Mesenchymal stem cell (in vitro differentiated cells and primary cell): ENCODE measurements around the gene FOXN3.

Source experiments
- DNase-seq: peaks from one replicate; pipeline ENCODE4 v3.0.0-alpha.2; 2013
- H2AFZ ChIP-seq: one replicate; pipeline ENCODE4 v1.6.1; 2013; ENCODE audit warnings: low read depth, mild to moderate bottlenecking, control low read depth, inconsistent platforms, low read length, moderate library complexity
- H2AK5ac ChIP-seq: 2 replicates; pipeline ENCODE4 v1.6.1; 2013; ENCODE audit warnings: low read length, moderate library complexity, mild to moderate bottlenecking, inconsistent platforms; ENCODE audit not compliant: severe bottlenecking
- H2BK120ac ChIP-seq: one replicate; pipeline ENCODE4 v1.6.1; 2013; ENCODE audit warnings: low read depth, mild to moderate bottlenecking, inconsistent platforms, low read length, moderate library complexity
- H2BK12ac ChIP-seq, 2 experiments: one replicate each; pipeline ENCODE4 v1.6.1; 2013; ENCODE audit warnings: inconsistent platforms in 2 of 2, low read length in 2 of 2, mild to moderate bottlenecking in 2 of 2, moderate library complexity in 2 of 2, control low read depth in 1 of 2
- H2BK15ac ChIP-seq: one replicate; pipeline ENCODE4 v1.6.1; 2013; ENCODE audit warnings: mild to moderate bottlenecking, low read depth, inconsistent platforms; ENCODE audit not compliant: poor library complexity, severe bottlenecking
- H2BK5ac ChIP-seq: 2 replicates; pipeline ENCODE4 v1.6.1; 2013; ENCODE audit warnings: low read depth, mild to moderate bottlenecking, low read length, control low read depth, inconsistent platforms; ENCODE audit not compliant: poor library complexity, severe bottlenecking
- H3K14ac ChIP-seq, 2 experiments: one replicate each; pipeline ENCODE4 v1.6.1; 2013; ENCODE audit warnings: inconsistent platforms in 2 of 2, low read length in 2 of 2, control low read depth in 1 of 2, mild to moderate bottlenecking in 1 of 2, moderate library complexity in 1 of 2
- H3K18ac ChIP-seq, 2 experiments: one replicate each; pipeline ENCODE4 v1.6.1; 2013; ENCODE audit warnings: inconsistent platforms in 2 of 2, low read length in 2 of 2, control low read depth in 1 of 2, low read depth in 1 of 2, mild to moderate bottlenecking in 1 of 2
- H3K23ac ChIP-seq, 2 experiments: one replicate each; pipeline ENCODE4 v1.6.1; 2013; ENCODE audit warnings: inconsistent platforms in 2 of 2, low read length in 2 of 2, mild to moderate bottlenecking in 2 of 2, moderate library complexity in 2 of 2, control low read depth in 1 of 2
- H3K27ac ChIP-seq: 2 replicates; pipeline ENCODE4 v1.5.1; 2013; ENCODE audit warnings: mild to moderate bottlenecking, moderate library complexity, low read length, control low read depth, inconsistent platforms; ENCODE audit not compliant: poor library complexity, severe bottlenecking
- H3K27me3 ChIP-seq, 2 experiments: 2 replicates each; pipeline versions ENCODE4 v1.6.1 to v1.7.0; 2013; ENCODE audit warnings: low read length in 2 of 2, mild to moderate bottlenecking in 2 of 2, moderate library complexity in 2 of 2, control low read depth in 1 of 2, inconsistent platforms in 1 of 2; ENCODE audit not compliant: control insufficient read depth in 1 of 2, insufficient read depth in 1 of 2
- H3K36me3 ChIP-seq, 2 experiments: 2 replicates each; pipeline versions ENCODE4 v1.6.1 to v1.7.0; 2013; ENCODE audit warnings: low read length in 2 of 2, control low read depth in 1 of 2, inconsistent platforms in 1 of 2, low read depth in 1 of 2, mild to moderate bottlenecking in 1 of 2; ENCODE audit not compliant: insufficient read depth in 2 of 2, control insufficient read depth in 1 of 2
- H3K4ac ChIP-seq, 2 experiments: one replicate each; pipeline ENCODE4 v1.6.1; 2013; ENCODE audit warnings: inconsistent platforms in 2 of 2, low read length in 2 of 2, mild to moderate bottlenecking in 2 of 2, moderate library complexity in 2 of 2, control low read depth in 1 of 2, low read depth in 1 of 2
- H3K4me1 ChIP-seq: 2 replicates; pipeline ENCODE4 v1.6.1; 2013; ENCODE audit warnings: low read depth, low read length, control low read depth; ENCODE audit not compliant: control insufficient read depth, insufficient read depth
- H3K4me2 ChIP-seq: 2 replicates; pipeline ENCODE4 v1.6.1; 2013; ENCODE audit warnings: low read length, mild to moderate bottlenecking, inconsistent platforms; ENCODE audit not compliant: poor library complexity, severe bottlenecking
- H3K4me3 ChIP-seq, 2 experiments: 2 replicates each; pipeline versions ENCODE4 v1.5.1 to v1.7.0; 2013; ENCODE audit warnings: low read length in 2 of 2, mild to moderate bottlenecking in 2 of 2, control low read depth in 1 of 2, low read depth in 1 of 2; ENCODE audit not compliant: insufficient read depth in 1 of 2
- H3K79me1 ChIP-seq: replicated peaks from 2 replicates; pipeline ENCODE4 v1.6.1; 2013; ENCODE audit warnings: mild to moderate bottlenecking, control low read depth, low read length, inconsistent platforms; ENCODE audit not compliant: poor library complexity, severe bottlenecking
- H3K9ac ChIP-seq: 2 replicates; pipeline ENCODE4 v1.7.0; 2013; ENCODE audit warnings: mild to moderate bottlenecking, low read length, moderate library complexity
- H3K9me3 ChIP-seq: 2 replicates; pipeline ENCODE4 v1.7.0; 2013; ENCODE audit warnings: mild to moderate bottlenecking, low read length; ENCODE audit not compliant: control insufficient read depth
- H4K8ac ChIP-seq: one replicate; pipeline ENCODE4 v1.6.1; 2013; ENCODE audit warnings: inconsistent platforms, mild to moderate bottlenecking, low read length, moderate library complexity
- H4K91ac ChIP-seq: one replicate; pipeline ENCODE4 v1.6.1; 2013; ENCODE audit warnings: mild to moderate bottlenecking, low read length, inconsistent platforms
- WGBS: methylation state at CpG from one replicate; pipeline ENCODE4 v1.1.7; 2013; ENCODE audit warnings: mixed read lengths; 5-methylcytosine and 5-hydroxymethylcytosine counted together

Gene FOXN3

DNA sequence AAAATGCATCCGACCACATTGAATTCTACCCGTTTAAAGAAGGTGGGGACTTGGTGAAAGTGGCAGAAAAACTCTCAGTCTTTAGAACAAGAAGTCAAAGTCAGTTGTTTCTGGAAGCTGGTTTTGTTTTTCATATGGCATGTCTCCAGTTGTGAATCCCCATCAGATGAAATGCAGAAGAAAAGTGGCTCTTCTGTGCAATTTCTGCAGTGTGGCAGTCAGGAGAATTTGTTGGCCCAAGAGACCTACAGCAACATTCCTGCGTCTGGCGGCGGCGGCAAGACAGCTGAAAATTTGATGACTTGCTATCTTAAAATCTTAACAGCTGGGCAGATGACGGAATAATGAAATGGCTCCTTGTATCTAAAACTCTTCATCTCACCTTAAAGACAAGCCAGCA lies 201.5 kb downstream of the FOXN3 start:
- H3K18ac ChIP-seq, result no peak overlapping the region
- H2BK15ac ChIP-seq, result no peak overlapping the region
- no peak overlapping the region for H4K8ac ChIP-seq
- DNase-seq, result no peak
- H3K79me1 ChIP-seq, result peaks cover 24% of the 10 kb centered on the region
- H2AFZ ChIP-seq, result no peak overlapping the region
- no peak overlapping the region for H3K9ac ChIP-seq
- no peak overlapping the region for H3K4ac ChIP-seq
- H3K27ac ChIP-seq, result no peak overlapping the region
- peaks cover 5 to 12% of the 10 kb centered on the region in 2 experiments for H3K36me3 ChIP-seq
- no peak overlapping the region for H2BK120ac ChIP-seq
- H3K23ac ChIP-seq, result no peak overlapping the region
- no peak overlapping the region for H2BK5ac ChIP-seq
- no peak overlapping the region for H3K4me3 ChIP-seq
- no peak overlapping the region for H2BK12ac ChIP-seq
- H3K14ac ChIP-seq, result no peak overlapping the region
- H3K4me2 ChIP-seq, result no peak overlapping the region
- no peaks in the 10 kb centered on the region for H3K4me1 ChIP-seq
- 97% methylated on average over 6 of the region's 7 CpGs for WGBS
- H4K91ac ChIP-seq, result no peak overlapping the region
- H2AK5ac ChIP-seq, result no peak overlapping the region
- H3K27me3 ChIP-seq, result no peaks in the 10 kb centered on the region
- H3K9me3 ChIP-seq, result no peaks in the 10 kb centered on the region

DNA sequence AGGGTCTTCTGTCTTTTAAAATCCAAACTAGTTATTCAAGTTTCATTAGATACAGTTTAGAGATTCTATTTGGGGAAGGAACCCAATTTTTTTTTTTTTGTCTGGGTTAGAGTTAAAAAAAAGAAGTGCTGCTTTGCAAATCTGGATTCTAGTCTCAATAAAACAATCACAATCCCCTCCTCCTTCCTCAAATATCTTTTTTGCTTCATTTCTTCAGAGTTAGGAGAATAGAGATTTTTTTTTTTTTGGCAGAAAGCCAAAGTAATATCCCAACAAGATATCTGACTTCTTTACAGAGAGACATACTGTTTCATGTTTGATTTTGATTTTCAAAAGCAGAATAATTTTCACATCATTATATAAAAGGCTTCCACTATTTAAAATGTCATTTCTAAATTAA lies 201.9 kb downstream of the FOXN3 start:
- Histone ChIP-seq H3K27me3 (no peaks in the 10 kb centered on the region), H3K4me2 (no peak overlapping the region), H3K36me3 (peaks cover 5 to 12% of the 10 kb centered on the region in 2 experiments), H3K23ac (no peak overlapping the region), H2BK120ac (no peak overlapping the region), H4K8ac (no peak overlapping the region), H3K18ac (no peak overlapping the region), H4K91ac (no peak overlapping the region), H2BK15ac (no peak overlapping the region), H3K4ac (no peak overlapping the region), H2AK5ac (no peak overlapping the region), H2BK5ac (no peak overlapping the region), H3K79me1 (peaks cover 21% of the 10 kb centered on the region), H3K9me3 (no peaks in the 10 kb centered on the region), H2AFZ (no peak overlapping the region), H2BK12ac (no peak overlapping the region), H3K4me3 (no peak overlapping the region), H3K27ac (no peak overlapping the region), H3K9ac (no peak overlapping the region), H3K4me1 (no peaks in the 10 kb centered on the region), H3K14ac (no peak overlapping the region)
- no peak for DNase-seq

GRCh38 chr14:89214221-89214965 lies 202.6 kb downstream of the FOXN3 start:
- Histone ChIP-seq H3K27ac (no peak overlapping the region), H3K14ac (no peak overlapping the region), H2AFZ (no peak overlapping the region), H2BK12ac (no peak overlapping the region), H3K27me3 (no peaks in the 10 kb centered on the region), H3K4ac (no peak overlapping the region), H4K91ac (no peak overlapping the region), H2BK15ac (no peak overlapping the region), H3K4me2 (no peak overlapping the region), H3K23ac (no peak overlapping the region), H3K9me3 (no peaks in the 10 kb centered on the region), H2BK120ac (no peak overlapping the region), H3K9ac (no peak overlapping the region), H2AK5ac (no peak overlapping the region), H3K4me1 (no peaks in the 10 kb centered on the region), H2BK5ac (no peak overlapping the region), H3K36me3 (peaks cover 2 to 8% of the 10 kb centered on the region in 2 experiments), H3K4me3 (no peak overlapping the region), H3K79me1 (peaks cover 23% of the 10 kb centered on the region), H3K18ac (no peak overlapping the region), H4K8ac (no peak overlapping the region)
- DNase-seq, result no peak
- WGBS, result 90% methylated on average over 14 of the region's 14 CpGs

GRCh38 chr14:89212386-89213235 lies 204.4 kb downstream of the FOXN3 start:
- Histone ChIP-seq H2AK5ac (no peak overlapping the region), H3K79me1 (peaks cover 25% of the 10 kb centered on the region), H3K36me3 (peaks cover 0 to 4% of the 10 kb centered on the region in 2 experiments), H3K27me3 (no peaks in the 10 kb centered on the region), H4K8ac (no peak overlapping the region), H4K91ac (no peak overlapping the region), H3K4me1 (peaks cover 1% of the 10 kb centered on the region), H2AFZ (no peak overlapping the region), H3K14ac (no peak overlapping the region), H3K9me3 (no peaks in the 10 kb centered on the region), H3K18ac (no peak overlapping the region), H3K9ac (no peak overlapping the region), H3K4ac (no peak overlapping the region), H2BK15ac (no peak overlapping the region), H2BK120ac (no peak overlapping the region), H2BK5ac (no peak overlapping the region), H3K23ac (no peak overlapping the region), H3K27ac (no peak overlapping the region), H2BK12ac (no peak overlapping the region), H3K4me3 (no peak overlapping the region), H3K4me2 (no peak overlapping the region)
- no peak for DNase-seq
- 97% methylated on average over 4 of the region's 6 CpGs for WGBS
